ENCODE measurements around the gene EDC4.

Gene EDC4

DNA sequence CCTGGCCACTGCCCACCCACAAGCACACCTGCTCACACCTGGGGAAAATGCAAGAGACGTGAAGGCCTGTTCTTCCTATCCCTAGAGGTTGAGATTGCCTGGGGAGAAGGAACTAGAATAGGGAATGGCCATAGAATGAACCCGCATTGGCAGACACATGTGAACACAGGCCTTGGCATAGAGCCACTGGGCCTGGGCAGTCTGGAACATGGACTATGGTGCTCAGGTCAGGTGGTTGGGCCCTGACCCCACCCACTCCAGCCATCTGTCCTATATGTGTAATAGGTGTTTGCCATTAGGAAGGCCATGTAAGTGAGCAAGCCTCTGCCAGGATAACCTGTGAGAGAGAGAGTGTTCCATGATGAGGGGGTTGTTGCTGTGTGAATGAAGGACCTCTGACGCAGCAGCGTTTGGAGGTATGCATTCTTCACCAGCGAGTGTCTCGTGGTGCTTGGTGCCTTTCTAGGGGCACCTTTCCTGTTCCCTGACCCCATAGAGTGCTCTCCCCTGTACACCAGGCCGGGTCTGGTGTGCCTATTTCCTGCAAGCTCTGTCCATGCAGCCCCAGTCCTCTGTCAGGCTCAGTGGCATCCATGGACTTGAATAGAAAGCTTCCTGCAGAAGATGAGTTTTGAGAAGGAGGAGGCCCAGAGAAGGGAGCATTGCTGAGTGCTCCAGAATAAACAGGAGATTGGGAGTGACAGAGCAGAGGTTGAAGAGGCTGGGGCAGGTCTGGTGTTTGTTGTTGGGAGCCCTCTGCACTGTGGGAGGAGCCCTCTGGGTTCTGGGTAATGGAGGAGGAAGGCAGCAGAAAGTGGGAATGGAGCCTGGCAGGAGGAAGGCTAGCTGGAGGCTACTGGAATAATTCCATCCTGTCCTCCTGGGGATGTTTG lies 43.2 kb downstream of the EDC4 start:
- DNase-seq, result no peak

DNA sequence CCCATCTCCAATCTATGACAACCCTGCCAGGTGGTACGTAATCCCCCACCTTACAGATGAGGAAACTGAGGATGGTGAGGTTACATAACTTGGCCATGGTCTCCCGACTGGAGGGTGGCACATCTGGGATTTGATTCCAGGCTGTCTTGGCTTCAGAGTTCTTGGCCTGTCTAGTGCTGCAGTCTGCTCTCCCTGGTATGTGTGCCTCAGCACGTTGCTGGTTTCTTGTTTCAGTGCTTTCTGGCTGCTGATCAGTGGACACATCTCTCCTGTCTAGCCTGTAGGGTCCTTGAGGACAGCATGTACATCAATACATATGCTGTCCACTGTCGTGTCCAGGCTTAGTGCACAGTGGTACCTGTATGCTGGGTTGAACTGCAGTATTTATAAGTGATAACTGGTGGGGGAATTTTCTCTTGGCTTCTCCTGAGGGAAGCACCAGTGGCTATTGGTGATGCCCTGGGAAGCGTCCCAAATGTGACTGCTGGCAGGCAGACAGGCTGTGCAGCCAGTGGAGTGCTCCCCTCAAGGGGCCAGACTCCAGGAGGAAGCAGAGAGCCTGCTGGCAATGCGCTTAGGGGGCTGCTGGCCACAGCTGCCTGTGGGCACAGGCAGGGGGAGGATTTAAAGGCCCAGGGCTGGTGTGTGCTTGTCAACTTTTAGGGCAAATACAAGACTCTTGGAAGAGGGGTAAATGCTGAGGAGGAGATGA lies 44.4 kb downstream of the EDC4 start:
- no peak for DNase-seq

DNA sequence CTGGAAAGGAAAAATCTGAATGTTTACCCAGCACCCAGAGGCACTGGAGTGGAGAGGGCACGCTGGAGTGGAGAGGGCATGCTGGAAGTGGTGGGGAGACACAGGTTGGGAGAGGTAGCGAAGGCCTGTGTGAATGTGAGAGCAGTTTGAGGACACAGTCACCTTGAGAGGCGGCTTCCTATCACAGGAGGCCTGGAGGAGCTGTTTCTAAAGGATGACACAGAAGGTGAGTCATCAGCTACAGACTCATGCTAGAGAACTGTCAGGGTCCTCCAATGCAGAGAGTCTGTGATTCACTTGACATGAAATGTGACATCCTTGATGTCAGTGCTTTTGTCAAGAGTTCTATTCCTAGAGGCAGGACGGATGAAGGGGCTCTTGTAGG lies 45.0 kb downstream of the EDC4 start:
- peak; percentile 58 to 73 (median 71) for DNase-seq

DNA sequence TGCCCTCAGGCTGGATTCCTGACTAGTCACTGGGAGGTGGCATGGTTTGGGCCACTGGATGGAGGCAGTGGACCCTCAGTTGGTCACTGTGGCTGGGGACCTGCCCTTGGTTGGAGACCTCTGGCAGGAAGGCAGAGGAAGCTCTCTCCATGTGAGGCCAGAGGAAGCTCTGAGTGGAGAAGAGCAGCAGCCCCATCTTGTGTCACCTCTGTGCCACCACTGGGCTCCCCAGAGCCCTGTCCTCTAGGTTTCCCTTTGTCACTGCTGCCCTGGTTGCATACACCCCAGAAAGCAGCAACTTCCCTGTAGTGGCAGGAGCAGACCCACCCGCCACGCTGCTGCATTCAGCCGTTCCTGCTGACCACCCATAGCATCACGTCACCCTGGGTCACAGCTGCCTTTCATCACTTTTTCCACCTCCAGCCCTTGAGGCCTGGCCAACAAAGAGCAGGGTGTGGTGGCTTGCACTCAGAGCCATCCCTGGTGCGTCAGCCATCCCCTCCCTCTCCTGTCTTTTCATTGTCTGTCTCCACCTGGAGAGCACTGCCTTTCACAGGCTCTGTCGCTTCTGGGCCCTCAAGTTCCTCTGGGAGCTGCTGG lies 46.9 kb downstream of the EDC4 start:
- DNase-seq, result peak in 1 of 3 donors; percentile 3

DNA sequence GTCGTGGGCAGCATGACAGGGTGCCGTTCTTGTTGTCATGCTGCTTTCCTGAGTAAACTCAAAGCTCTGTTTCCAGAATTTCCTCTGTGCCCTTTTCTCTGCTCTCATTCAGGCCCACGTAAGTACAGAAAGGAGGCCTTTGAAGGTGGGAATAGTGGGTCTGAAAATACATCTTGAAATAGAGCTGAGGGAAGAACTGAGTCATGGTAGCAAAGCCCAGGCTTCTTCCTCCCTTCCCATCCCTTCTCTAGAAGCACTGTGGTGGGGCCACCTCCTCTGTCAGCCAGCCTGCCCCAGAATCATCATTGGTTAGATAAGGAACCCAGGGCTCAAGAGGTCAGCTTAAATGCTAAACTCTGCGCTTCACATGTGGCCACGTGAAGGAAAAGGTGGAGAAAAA lies 49.4 kb downstream of the EDC4 start:
- no peak for DNase-seq

DNA sequence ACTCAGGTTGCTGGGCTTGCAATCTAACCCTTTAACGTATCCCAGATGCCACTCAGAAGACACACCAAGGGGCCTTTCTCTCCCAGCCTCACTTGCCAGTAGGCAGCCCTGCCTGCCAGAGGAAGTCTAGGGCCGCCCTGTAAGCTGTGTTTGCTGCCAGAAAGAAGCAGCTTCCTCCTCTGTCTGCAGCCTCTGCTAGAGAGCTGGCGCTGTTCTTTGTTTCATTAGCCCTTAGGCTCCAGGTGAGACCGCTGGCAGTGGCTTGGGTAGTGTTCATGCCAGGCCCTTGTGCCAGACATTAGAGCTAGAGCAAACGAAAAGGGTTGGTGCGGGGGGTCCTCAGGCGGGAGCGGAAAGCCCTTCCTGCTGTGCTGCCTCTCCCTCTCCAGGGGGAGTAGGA lies 49.9 kb downstream of the EDC4 start:
- DNase-seq, result no peak

DNA sequence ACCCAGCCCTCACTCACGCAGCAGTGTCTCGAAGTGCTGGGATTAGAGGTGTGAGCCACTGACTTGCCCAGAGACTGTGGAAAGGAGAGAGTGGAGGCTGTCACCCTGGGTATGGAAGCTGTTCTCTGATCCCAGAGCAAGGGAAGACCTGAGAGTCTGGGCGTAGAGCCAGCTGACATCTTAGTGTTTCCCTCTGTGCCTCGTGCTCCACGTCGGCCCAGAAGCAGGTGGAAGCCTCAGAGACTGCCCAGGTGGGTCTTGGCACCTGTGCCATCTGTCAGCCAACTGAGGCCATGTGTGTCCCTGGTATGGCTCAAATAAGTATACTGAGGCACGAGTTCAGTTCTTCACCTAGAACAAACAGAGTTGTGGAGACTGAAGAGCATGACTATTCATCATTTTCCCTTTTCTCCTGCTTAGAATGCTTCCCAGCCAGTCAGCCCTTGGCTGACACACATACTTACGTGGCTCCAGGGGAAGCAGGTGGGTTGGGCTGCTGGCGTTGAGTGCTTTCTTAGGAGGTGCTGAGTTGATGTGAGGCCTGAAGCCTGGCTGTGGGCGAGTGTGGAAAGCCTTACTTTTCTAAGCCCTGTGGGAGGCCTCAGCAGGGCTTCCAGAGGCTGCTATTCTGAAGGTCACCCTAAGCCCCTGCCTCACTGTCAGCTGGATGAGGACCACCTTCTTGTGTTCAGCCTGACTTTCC lies 50.7 kb downstream of the EDC4 start:
- DNase-seq, result no peak

DNA sequence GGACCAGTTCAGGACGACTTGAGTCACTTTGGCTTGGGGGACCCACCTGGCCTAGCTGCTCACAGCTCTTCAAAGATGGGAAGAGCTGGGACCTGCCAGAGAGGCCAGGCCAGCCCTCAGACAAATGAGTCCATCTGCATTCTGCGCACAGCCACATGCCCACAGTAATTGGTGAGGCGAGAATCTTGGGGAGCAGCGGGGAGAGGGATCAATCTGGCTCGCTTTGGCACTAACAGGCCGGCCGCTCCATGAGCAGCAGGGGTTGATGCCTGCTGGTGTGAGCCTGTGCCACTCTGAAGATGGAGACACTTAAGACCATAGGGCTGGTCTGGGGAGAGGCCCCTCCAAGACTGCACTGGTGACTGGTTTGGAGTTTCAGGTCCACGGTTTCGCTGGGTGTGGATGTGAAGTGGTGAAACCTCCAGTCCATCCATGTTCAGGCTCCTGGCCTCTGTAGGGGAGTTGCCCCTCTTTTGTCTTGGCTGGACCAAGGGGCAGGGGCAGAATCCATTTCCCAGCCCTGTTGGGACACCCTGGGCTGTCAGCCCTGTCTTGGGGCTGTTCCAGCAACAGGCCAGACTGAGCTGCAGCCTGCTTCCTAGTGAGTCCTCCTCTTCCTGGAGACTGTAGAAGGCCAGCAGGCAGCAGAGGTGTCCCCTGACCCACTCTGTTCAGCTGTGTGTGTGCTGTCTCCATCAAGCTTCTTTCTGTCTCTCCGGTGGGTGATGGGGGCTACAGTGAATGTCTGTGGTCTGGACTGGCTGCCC lies 51.5 kb downstream of the EDC4 start:
- DNase-seq, result no peak

DNA sequence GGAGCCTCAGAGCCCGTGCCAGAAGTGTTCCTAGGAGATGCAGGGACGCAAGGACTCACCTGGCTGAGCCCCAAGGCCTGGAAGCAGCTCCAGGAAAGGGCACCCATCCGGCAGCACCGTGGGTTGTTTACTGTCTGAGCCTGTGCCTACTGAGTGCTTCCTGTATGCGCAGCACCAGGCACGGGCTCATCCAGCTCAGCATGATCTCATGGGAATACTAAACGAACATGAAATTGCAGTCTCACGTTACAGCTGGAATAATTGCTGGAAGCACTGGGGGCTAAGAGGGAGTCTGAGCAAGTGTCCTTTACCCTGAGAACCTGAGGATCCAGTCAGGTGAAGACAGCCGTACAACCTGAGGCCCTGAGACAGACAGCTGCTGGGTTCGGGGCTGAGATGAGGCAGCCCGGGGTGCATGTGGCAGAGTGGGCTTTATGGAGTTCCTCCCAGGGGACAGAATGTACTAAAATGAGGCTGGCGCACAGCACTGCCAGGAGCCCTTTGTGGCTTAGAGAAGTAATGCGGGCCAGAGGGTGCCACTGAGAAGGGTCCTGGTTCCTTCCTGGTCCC lies 53.4 kb downstream of the EDC4 start:
- DNase-seq, result no peak

DNA sequence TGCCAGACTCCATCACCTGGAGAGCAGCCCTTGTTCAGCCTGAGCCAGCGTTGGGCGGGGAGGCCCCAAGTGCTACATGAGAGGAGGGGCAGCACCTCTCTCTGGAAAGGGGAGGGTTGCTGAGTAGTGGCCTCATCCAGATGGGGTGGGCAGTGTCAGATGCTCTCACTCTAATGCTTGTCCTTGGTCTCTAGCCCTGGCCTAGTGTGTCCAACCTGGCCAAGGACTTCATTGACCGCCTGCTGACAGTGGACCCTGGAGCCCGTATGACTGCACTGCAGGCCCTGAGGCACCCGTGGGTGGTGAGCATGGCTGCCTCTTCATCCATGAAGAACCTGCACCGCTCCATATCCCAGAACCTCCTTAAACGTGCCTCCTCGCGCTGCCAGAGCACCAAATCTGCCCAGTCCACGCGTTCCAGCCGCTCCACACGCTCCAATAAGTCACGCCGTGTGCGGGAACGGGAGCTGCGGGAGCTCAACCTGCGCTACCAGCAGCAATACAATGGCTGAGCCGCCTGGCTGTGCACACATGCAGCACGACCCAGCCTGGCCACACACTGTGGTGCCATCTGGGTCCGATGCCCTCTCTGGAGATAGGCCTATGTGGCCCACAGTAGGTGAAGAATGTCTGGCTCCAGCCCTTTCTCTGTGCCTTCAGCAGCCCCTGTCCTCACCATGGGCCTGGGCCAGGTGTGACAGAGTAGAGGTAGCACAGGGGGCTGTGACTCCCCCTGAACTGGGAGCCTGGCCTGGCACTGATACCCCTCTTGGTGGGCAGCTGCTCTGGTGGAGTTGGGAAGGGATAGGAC lies 54.5 kb downstream of the EDC4 start:
- DNase-seq, result no peak

DNA sequence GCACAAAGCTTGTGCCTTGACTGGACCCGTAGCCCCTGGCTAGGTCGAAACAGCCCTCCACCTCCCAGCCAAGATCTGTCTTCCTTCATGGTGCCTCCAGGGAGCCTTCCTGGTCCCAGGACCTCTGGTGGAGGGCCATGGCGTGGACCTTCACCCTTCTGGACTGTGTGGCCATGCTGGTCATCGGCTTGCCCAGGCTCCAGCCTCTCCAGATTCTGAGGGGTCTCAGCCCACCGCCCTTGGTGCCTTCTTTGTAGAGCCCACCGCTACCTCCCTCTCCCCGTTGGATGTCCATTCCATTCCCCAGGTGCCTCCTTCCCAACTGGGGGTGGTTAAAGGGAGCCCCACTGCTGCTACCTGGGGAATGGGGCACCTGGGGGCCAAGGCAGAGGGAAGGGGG lies 55.3 kb downstream of the EDC4 start:
- no peak for DNase-seq

DNA sequence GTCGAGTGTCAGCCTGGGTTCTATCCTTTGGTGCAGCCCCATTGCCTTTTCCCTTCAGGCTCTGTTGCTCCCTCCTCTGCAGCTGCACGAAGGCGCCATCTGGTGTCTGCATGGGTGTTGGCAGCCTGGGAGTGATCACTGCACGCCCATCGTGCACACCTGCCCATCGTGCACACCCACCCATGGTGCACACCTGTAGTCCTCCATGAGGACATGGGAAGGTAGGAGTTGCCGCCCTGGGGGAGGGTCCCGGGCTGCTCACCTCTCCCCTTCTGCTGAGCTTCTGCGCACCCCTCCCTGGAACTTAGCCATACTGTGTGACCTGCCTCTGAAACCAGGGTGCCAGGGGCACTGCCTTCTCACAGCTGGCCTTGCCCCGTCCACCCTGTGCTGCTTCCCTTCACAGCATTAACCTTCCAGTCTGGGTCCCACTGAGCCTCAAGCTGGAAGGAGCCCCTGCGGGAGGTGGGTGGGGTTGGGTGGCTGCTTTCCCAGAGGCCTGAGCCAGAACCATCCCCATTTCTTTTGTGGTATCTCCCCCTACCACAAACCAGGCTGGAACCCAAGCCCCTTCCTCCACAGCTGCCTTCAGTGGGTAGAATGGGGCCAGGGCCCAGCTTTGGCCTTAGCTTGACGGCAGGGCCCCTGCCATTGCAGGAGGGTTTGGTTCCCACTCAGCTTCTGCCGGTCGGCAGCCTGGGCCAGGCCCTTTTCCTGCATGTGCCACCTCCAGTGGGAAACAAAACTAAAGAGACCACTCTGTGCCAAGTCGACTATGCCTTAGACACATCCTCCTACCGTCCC lies 55.9 kb downstream of the EDC4 start:
- peak; percentile 65 to 78 (median 71) for DNase-seq

DNA sequence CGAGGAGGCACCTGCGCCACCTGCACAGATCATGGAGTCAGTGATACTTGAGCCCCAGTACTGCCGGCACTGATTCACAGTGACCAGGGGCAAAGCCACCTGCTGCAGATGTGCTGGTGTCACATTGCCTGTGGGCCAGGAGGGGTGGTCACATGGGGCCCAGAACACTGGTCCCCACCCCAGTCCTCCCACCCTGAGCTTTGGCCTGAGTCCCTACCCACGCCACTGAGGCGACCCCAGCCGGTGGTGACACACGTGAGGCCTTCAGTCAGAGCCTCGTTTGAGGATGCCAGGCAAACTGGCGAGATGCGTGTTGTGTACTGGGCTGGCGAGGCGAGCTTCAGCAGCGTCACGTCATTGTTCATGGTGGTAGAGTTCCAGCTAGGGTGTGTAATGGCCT lies 57.3 kb downstream of the EDC4 start:
- DNase-seq, result no peak

DNA sequence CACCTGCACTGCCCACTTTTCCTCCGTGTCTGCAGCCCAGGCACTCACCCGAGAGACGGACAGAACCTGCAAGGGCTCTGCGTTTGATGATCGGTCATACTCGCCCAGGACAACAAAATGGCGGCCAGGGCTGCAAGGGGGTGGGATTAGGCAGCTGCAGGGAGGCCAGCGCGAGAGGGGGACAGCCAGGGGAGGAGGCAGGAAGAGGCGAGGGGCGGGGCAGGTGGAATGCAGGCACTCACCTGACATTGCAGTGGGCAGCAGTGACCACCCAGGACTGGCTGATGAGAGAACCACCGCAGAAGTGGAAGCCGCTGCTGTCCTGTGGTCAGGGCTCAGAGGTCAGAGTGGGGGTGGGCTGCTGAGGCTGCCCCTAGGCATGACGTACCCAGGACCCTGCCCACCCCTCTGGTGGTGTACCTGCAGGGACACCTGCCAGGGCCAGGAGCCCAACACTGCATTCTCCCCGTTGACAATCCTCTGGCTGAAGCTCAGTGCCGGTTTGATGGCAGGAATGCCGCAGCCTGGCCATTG lies 57.9 kb downstream of the EDC4 start:
- DNase-seq, result no peak

Data from suppressor macrophage treated with lipopolysaccharide for 1 hour (primary cell).